HepG2 (cell line): ENCODE measurements around the gene FKBP10. TPM values are rescaled to one million over a fixed set of nuclear protein-coding genes. Genes with fewer than 3 reads are reported as not detected.

Source experiments
- ATF3 ChIP-seq: sonication (generic); formaldehyde crosslinking; IDR thresholded peaks from 2 replicates; pipeline ENCODE4 v1.4.0; 2020; ENCODE audit warnings: missing genetic modification reagents
- BRD4 ChIP-seq: sonication (generic); formaldehyde crosslinking; IDR thresholded peaks from 2 replicates; pipeline ENCODE4 v1.4.0; 2020; ENCODE audit warnings: missing genetic modification reagents
- BRF2 ChIP-seq: sonication (generic); formaldehyde crosslinking; IDR thresholded peaks from 2 replicates; pipeline ENCODE4 v1.8.1; 2022; ENCODE audit warnings: mild to moderate bottlenecking, missing genetic modification reagents
- CBFB ChIP-seq: sonication (generic); formaldehyde crosslinking; IDR thresholded peaks from 2 replicates; pipeline ENCODE4 v1.4.0; 2020; ENCODE audit warnings: missing genetic modification reagents
- CCDC6 ChIP-seq: sonication (generic); formaldehyde crosslinking; IDR thresholded peaks from 2 replicates; pipeline ENCODE4 v1.8.1; 2022; ENCODE audit warnings: mild to moderate bottlenecking, missing genetic modification reagents, moderate library complexity
- DRAP1 ChIP-seq: IDR thresholded peaks from 2 replicates; pipeline ENCODE4 v1.6.1; 2016; ENCODE audit warnings: missing genetic modification reagents, missing compliant biosample characterization
- FOXO4 ChIP-seq: sonication (generic); formaldehyde crosslinking; conservative IDR thresholded peaks from 2 replicates; pipeline ENCODE4 v1.8.1; 2023; ENCODE audit warnings: missing genetic modification reagents
- IKZF4 ChIP-seq: sonication (generic); formaldehyde crosslinking; IDR thresholded peaks from 2 replicates; pipeline ENCODE4 v1.5.1; 2020; ENCODE audit warnings: borderline replicate concordance, mild to moderate bottlenecking, low read depth, missing genetic modification reagents; ENCODE audit errors: not compliant biosample characterization
- NFATC3 ChIP-seq: sonication (generic); formaldehyde crosslinking; IDR thresholded peaks from 2 replicates; pipeline ENCODE4 v1.5.1; 2020; ENCODE audit warnings: mild to moderate bottlenecking, missing genetic modification reagents
- NONO ChIP-seq, 2 experiments: fragments of 450-650 bp in 1 of 2; sonication (generic) in 1 of 2; formaldehyde crosslinking in 1 of 2; IDR thresholded peaks in 1 of 2; conservative IDR thresholded peaks in 1 of 2; 2 replicates each; pipeline versions ENCODE4 v1.6.1 to v1.8.0; 2017 to 2022; ENCODE audit warnings: mild to moderate bottlenecking in 1 of 2, missing genetic modification reagents in 1 of 2, moderate library complexity in 1 of 2
- PITX1 ChIP-seq: sonication (generic); formaldehyde crosslinking; IDR thresholded peaks from 2 replicates; pipeline ENCODE4 v1.5.1; 2020; ENCODE audit warnings: mild to moderate bottlenecking, missing genetic modification reagents
- SAP130 ChIP-seq: IDR thresholded peaks from 2 replicates; pipeline ENCODE4 v1.6.1; 2016; ENCODE audit warnings: low read depth
- SP4 ChIP-seq: sonication (generic); formaldehyde crosslinking; IDR thresholded peaks from 2 replicates; pipeline ENCODE4 v1.8.1; 2023; ENCODE audit warnings: mild to moderate bottlenecking, missing genetic modification reagents
- TSC22D2 ChIP-seq: sonication (generic); formaldehyde crosslinking; IDR thresholded peaks from 2 replicates; pipeline ENCODE4 v1.5.1; 2020; ENCODE audit warnings: missing genetic modification reagents, mild to moderate bottlenecking, borderline replicate concordance
- ZFP37 ChIP-seq: sonication (generic); formaldehyde crosslinking; IDR thresholded peaks from 2 replicates; pipeline ENCODE4 v1.4.0; 2020; ENCODE audit warnings: missing genetic modification reagents, borderline replicate concordance
- ZIK1 ChIP-seq: sonication (generic); formaldehyde crosslinking; IDR thresholded peaks from 2 replicates; pipeline ENCODE4 v1.5.0; 2020; ENCODE audit warnings: mild to moderate bottlenecking, low read depth, missing genetic modification reagents, borderline replicate concordance
- ZNF354B ChIP-seq: sonication (generic); formaldehyde crosslinking; IDR thresholded peaks from 2 replicates; pipeline ENCODE4 v1.8.0; 2022; ENCODE audit warnings: mild to moderate bottlenecking, missing genetic modification reagents
- ZNF451 ChIP-seq: sonication (generic); formaldehyde crosslinking; IDR thresholded peaks from 2 replicates; pipeline ENCODE4 v1.5.0; 2020; ENCODE audit warnings: mild to moderate bottlenecking, missing genetic modification reagents
- ZNF550 ChIP-seq: sonication (generic); formaldehyde crosslinking; IDR thresholded peaks from 2 replicates; pipeline ENCODE4 v1.4.0; 2020; ENCODE audit warnings: mild to moderate bottlenecking, missing genetic modification reagents, borderline replicate concordance
- ZNF660 ChIP-seq: sonication (generic); formaldehyde crosslinking; IDR thresholded peaks from 2 replicates; pipeline ENCODE4 v1.5.1; 2020; ENCODE audit warnings: mild to moderate bottlenecking, low read depth, missing genetic modification reagents, borderline replicate concordance
- polyA plus RNA-seq, 8 experiments: library from polyadenylated mRNA; depleted of rRNA in 3 of 8; stranded (reverse) in 7 of 8; unstranded in 1 of 8; fragments of >200 nt; fragmentation: Illumina TruSeq in 4 of 8; extraction: Trizol in 4 of 8; gene quantifications; 2 replicates each; pipeline versions ENCODE4 v1.2.1 to v1.2.3, GENCODE V29; 2011 to 2016; ENCODE audit warnings: low read depth in 4 of 8, missing spikeins in 1 of 8, mixed read lengths in 1 of 8; ENCODE audit not compliant: insufficient read depth in 1 of 8
- total RNA-seq, 5 experiments: library from RNA; depleted of rRNA; stranded (reverse); fragments of >200 nt; fragmentation: Illumina TruSeq; extraction: Trizol; gene quantifications; 2 replicates each; pipeline ENCODE4 v1.2.3, GENCODE V29; 2016; ENCODE audit warnings: low read depth in 1 of 5
- TF ChIP-seq, protein P1 (sequence below): sonication (generic); formaldehyde crosslinking; IDR thresholded peaks from 2 replicates; pipeline ENCODE4 v1.9.0; 2022; ENCODE audit warnings: low read depth, missing genetic modification reagents
- TF ChIP-seq, protein P2 (sequence below): sonication (generic); formaldehyde crosslinking; IDR thresholded peaks from 2 replicates; pipeline ENCODE4 v1.5.0; 2020; ENCODE audit warnings: missing genetic modification reagents

Gene FKBP10
- total and polyA plus RNA-seq, 2 of the 13 experiments (the other 11 are each of a cell fraction or from before 2014, with no cell fraction given) = 149 to 573 TPM

DNA sequence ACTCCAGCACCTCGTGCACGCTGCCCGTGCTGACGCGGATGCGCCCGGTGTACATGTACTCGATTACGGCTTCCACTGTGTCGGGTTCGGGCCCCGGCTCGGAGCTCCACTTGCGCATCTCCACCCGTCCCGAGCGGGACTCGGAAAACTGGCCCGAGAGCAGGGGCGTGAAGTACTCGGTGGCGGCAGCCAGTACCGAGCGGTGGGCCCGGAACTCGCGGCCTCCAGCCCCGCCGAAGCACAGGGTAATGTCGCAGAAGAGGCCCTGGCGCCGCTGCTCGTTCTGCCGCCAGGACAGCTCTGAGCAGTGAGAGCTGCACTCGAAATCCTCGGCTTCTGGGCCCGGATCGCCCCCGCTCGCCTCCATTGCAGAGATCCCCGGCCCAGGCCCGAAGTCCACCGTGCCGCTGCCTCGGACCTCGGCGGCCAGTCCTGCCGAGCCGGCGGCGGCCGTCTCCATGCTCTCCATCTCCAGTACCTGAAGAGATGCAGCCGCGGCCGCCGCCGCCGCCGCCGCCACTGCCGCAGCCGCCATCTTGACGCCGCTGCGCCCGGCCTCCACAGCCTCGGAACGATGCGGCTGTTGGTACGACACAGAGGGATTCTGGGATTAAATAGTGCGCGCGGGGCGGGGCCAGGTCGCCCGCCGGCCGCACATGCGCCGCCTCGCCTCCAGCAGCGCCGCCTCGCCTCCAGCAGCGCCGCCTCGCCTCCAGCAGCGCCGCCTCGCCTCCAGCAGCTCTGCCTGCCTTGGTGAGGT, 52.2 kb downstream of the FKBP10 start, which contains the start of gene KLHL11 (continued):
- TF ChIP-seq, protein P1, sequence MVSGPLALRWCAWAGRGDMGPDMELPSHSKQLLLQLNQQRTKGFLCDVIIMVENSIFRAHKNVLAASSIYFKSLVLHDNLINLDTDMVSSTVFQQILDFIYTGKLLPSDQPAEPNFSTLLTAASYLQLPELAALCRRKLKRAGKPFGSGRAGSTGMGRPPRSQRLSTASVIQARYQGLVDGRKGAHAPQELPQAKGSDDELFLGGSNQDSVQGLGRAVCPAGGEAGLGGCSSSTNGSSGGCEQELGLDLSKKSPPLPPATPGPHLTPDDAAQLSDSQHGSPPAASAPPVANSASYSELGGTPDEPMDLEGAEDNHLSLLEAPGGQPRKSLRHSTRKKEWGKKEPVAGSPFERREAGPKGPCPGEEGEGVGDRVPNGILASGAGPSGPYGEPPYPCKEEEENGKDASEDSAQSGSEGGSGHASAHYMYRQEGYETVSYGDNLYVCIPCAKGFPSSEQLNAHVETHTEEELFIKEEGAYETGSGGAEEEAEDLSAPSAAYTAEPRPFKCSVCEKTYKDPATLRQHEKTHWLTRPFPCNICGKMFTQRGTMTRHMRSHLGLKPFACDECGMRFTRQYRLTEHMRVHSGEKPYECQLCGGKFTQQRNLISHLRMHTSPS (CRISPR knock-in tag) = no peak
- TF ChIP-seq NONO (IDR thresholded peaks at IDR 0.05) (no peak), NONO (CRISPR knock-in tag; conservative IDR thresholded peaks at IDR 0.05) (peak; percentile 84), DRAP1 (CRISPR knock-in tag) (peak; percentile 95), ZNF550 (CRISPR knock-in tag) (no peak), CBFB (CRISPR knock-in tag) (peak; percentile 62; the same call in 1 of the 2 replicates), PITX1 (CRISPR knock-in tag) (peak; percentile 81; the same call in 1 of the 2 replicates), ATF3 (peak; percentile 47), IKZF4 (CRISPR knock-in tag) (peak; percentile 34), ZNF354B (CRISPR knock-in tag) (peak; percentile 58; the same call in 1 of the 2 replicates), ZIK1 (peak; percentile 64), ZNF451 (CRISPR knock-in tag) (peak; percentile 78), CCDC6 (CRISPR knock-in tag) (peak; percentile 87), BRF2 (CRISPR knock-in tag) (no peak; the same call in 1 of the 2 replicates), BRD4 (CRISPR knock-in tag) (peak; percentile 95), ZFP37 (CRISPR knock-in tag) (no peak), SAP130 (CRISPR knock-in tag) (peak; percentile 83), NFATC3 (0 out of 2 replicates have a peak, but pooled peaks have one; percentile 65), TSC22D2 (CRISPR knock-in tag) (0 out of 2 replicates have a peak, but pooled peaks have one; percentile 26), ZNF660 (CRISPR knock-in tag) (0 out of 2 replicates have a peak, but pooled peaks have one; percentile 12), SP4 (peak; percentile 46; the same call in 1 of the 2 replicates), FOXO4 (no peak)
- TF ChIP-seq, protein P2, sequence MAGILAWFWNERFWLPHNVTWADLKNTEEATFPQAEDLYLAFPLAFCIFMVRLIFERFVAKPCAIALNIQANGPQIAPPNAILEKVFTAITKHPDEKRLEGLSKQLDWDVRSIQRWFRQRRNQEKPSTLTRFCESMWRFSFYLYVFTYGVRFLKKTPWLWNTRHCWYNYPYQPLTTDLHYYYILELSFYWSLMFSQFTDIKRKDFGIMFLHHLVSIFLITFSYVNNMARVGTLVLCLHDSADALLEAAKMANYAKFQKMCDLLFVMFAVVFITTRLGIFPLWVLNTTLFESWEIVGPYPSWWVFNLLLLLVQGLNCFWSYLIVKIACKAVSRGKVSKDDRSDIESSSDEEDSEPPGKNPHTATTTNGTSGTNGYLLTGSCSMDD = no peak
